ENCODE data around the gene CDKN3. TPM values are rescaled to one million over a fixed set of nuclear protein-coding genes. Genes with fewer than 3 reads are reported as not detected.
A peak's percentile ranks its signal among the peaks of the same experiment; 100 is the strongest.
"Not testable (repeated sequence)": the region's sequence is repeated elsewhere in the genome, so short reads cannot be mapped to it uniquely, and the experiment has no call there.

Gene CDKN3
- total RNA-seq, 2 donors from 2014 or later = 19.1 to 59.5 TPM

DNA sequence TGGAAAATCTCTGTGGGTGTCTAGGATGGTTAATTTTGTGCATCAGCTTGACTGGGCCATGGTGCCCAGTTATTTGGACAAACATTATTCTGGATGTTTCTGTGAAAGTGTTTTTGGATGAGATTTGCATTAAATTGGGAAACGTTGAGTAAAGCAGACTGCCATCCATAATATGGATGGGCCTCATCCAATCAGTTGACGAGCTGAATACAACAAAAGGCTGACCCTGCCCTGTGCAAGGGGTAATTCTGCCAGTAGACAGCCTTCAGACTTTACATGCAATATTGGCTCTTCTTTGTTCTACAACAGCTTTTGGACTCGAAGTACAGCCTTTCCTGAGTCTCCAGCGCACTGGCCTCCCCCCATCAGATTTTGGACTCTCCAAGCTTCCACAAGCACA is 1.5 kb upstream of the CDKN3 start:
- intact Hi-C loops (cut with DNase I) = no loop called here

DNA sequence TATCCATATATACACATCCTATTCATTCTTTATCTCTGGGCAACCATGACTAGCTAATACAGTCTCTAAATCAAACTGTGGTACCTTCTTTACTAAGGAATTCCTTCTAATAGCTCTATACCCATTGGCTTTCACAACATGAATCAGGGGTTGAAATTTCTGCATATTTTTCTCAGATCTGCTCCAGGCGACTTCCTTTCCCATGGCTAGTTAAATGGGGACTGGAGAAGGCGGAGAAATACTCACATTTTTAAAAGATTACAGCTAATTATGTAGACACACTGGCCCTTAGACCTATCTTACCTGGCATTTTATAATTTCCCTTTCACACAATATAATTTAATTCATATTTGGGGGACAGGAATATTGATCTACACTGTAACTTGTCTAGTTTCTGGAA is 1.1 kb upstream of the CDKN3 start:
- Histone ChIP-seq H3K36me3 (no peaks in the 10 kb centered on the region), H3K27me3 (no peaks in the 10 kb centered on the region), H3K4me3 (no peak overlapping the region), H3K9ac (ENCODE audit: low read depth in 2 of 2, low read length in 2 of 2) (no peak overlapping the region), H3K4me1 (no peaks in the 10 kb centered on the region), H3K9me3 (no peaks in the 10 kb centered on the region), H3K27ac (no peak overlapping the region)
- intact Hi-C loops (cut with DNase I) = no loop called here
- TF ChIP-seq, protein P1, sequence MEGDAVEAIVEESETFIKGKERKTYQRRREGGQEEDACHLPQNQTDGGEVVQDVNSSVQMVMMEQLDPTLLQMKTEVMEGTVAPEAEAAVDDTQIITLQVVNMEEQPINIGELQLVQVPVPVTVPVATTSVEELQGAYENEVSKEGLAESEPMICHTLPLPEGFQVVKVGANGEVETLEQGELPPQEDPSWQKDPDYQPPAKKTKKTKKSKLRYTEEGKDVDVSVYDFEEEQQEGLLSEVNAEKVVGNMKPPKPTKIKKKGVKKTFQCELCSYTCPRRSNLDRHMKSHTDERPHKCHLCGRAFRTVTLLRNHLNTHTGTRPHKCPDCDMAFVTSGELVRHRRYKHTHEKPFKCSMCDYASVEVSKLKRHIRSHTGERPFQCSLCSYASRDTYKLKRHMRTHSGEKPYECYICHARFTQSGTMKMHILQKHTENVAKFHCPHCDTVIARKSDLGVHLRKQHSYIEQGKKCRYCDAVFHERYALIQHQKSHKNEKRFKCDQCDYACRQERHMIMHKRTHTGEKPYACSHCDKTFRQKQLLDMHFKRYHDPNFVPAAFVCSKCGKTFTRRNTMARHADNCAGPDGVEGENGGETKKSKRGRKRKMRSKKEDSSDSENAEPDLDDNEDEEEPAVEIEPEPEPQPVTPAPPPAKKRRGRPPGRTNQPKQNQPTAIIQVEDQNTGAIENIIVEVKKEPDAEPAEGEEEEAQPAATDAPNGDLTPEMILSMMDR (IDR thresholded peaks at IDR 0.05) = no peak
- DNase-seq = no peak

More for the DNA sequence above, 1.5 kb upstream of the CDKN3 start:
- H3K36me3 ChIP-seq = no peaks in the 10 kb centered on the region
- no peak overlapping the region for H3K9ac ChIP-seq (ENCODE audit: low read depth in 2 of 2, low read length in 2 of 2)
- H3K9me3 ChIP-seq = no peaks in the 10 kb centered on the region
- no peak overlapping the region for H3K27ac ChIP-seq
- H3K4me1 ChIP-seq = no peaks in the 10 kb centered on the region
- H3K4me3 ChIP-seq = no peak overlapping the region
- H3K27me3 ChIP-seq = no peaks in the 10 kb centered on the region
- DNase-seq = no peak
- TF ChIP-seq, protein P1 (IDR thresholded peaks at IDR 0.05) = no peak

DNA sequence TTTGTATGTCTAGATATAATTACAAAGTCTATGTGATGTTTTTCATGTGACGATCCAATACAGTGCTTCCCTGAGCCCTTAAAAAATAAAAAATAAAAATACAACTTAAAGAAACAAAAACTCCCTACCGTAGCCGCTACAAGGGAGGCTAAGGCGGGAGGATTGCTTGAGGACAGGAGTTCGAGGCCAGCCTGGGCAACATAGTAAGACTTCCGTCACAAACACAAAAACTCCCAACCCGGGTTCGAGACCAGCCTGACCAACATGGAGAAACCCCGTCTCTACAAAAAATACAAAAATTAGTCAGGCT is 669 bp upstream of the CDKN3 start:
- H3K27ac ChIP-seq = no peak overlapping the region
- peak overlapping the region; percentile 50 to 61 for H3K9ac ChIP-seq (ENCODE audit: low read depth in 2 of 2, low read length in 2 of 2)
- no peaks in the 10 kb centered on the region for H3K36me3 ChIP-seq
- TF ChIP-seq, protein P1 (IDR thresholded peaks at IDR 0.05) = no peak
- no peaks in the 10 kb centered on the region for H3K9me3 ChIP-seq
- intact Hi-C loops (cut with DNase I) = no loop called here
- H3K27me3 ChIP-seq = no peaks in the 10 kb centered on the region
- H3K4me1 ChIP-seq = no peaks in the 10 kb centered on the region
- DNase-seq = no peak
- H3K4me3 ChIP-seq = peak overlapping the region; percentile 85

DNA sequence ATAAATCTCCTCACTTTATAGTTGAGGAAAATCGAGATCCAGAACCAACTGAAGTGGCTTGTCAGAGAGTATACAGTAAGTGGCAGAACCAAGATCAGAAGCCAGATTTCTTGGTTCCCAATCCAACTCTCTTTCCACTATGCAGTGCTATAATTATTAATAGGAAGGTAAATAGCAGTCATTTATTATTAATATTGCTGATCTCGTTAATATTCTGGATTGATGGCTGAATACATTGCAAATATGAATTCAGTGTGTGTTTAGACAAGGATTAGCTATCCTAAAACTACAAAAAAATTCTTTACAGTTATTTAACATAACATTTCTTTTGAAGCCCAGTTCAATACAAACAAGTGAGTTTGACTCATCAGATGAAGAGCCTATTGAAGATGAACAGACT is 2.8 kb downstream of the CDKN3 start:
- no peak overlapping the region for H3K27ac ChIP-seq
- H3K4me3 ChIP-seq = no peak overlapping the region
- no peaks in the 10 kb centered on the region for H3K27me3 ChIP-seq
- no peak for DNase-seq
- no peaks in the 10 kb centered on the region for H3K4me1 ChIP-seq
- intact Hi-C loops (cut with DNase I) = no loop called here
- no peaks in the 10 kb centered on the region for H3K36me3 ChIP-seq
- TF ChIP-seq, protein P1 (IDR thresholded peaks at IDR 0.05) = no peak
- no peaks in the 10 kb centered on the region for H3K9me3 ChIP-seq
- H3K9ac ChIP-seq (ENCODE audit: low read depth in 2 of 2, low read length in 2 of 2) = no peak overlapping the region

DNA sequence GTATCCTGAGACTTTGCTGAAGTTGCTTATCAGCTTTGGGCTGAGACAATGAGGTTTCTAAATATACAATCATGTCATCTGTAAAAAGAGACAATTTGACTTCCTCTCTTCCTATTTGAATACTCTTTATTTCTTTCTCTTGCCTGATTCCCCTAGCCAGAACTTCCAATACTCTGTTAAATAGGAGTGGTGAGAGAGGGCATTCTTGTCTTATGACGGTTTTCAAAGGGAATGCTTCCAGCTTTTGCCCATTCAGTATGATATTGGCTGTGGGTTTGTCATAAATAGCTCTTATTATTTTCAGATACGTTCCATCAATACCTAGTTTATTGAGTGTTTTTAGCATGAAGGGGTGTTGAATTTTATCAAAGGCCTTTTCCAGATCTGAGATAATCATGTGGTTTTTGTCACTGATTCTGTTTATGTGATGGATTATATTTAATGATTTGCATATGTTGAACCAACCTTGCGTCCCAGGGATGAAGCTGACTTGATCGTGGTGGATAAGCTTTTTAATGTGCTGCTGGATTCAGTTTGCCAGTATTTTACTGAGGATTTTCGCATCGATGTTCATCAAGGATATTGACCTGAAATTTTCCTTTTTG is 6.7 kb downstream of the CDKN3 start:
- H3K27me3 ChIP-seq; H3K9ac ChIP-seq (ENCODE audit: low read depth in 2 of 2, low read length in 2 of 2); H3K36me3 ChIP-seq; intact Hi-C loops (cut with DNase I); H3K4me3 ChIP-seq; H3K9me3 ChIP-seq; DNase-seq; H3K27ac ChIP-seq; H3K4me1 ChIP-seq: not testable (repeated sequence)

DNA sequence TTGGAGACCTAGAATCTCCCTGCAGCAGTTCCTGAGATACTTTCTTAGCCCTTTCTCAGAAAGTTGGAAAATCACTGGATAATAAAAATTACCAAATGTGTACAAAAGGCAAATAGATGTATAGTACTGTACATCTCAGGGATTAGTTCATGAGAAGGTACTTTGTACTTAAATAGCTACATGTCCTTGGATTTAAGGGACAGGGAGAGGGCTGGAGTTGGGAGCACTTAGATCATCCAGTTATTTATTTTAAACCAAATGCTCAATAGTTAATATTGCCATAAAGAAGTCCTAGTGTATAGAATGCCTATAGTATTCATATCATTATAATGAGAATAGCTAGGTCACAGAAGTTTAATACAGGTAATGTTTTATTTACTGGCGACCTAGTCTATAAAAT is 13.4 kb downstream of the CDKN3 start:
- Histone ChIP-seq H3K36me3 (no peaks in the 10 kb centered on the region), H3K9ac (ENCODE audit: low read depth in 2 of 2, low read length in 2 of 2) (no peak overlapping the region), H3K4me1 (no peaks in the 10 kb centered on the region), H3K27ac (no peak overlapping the region), H3K9me3 (no peaks in the 10 kb centered on the region), H3K27me3 (no peaks in the 10 kb centered on the region), H3K4me3 (no peak overlapping the region)
- TF ChIP-seq, protein P1 (IDR thresholded peaks at IDR 0.05) = no peak
- intact Hi-C loops (cut with DNase I) = loop anchor here (10.0 kb wide), 1 partner anchor 45 kb away; no protein-coding TSS in a partner anchor
- no peak for DNase-seq

Data from colonic mucosa (tissue), 4 donors.